Epithelial cell of esophagus (primary cell): Measurements from ENCODE around the gene MYH11.
"Not testable (repeated sequence)": the region's sequence is repeated elsewhere in the genome, so short reads cannot be mapped to it uniquely, and the experiment has no call there.

Experiments
- DNase-seq: peaks from one replicate; pipeline ENCODE4 v3.0.0; 2010; ENCODE audit warnings: low read depth
- H3K4me3 ChIP-seq: 2 replicates; pipeline ENCODE4 v1.5.1; 2011; ENCODE audit warnings: mild to moderate bottlenecking, low read length, control low read depth
- CTCF ChIP-seq: IDR thresholded peaks from 2 replicates; pipeline ENCODE4 v1.5.1; 2011; ENCODE audit warnings: low read depth, mild to moderate bottlenecking, low read length, control low read depth, inconsistent platforms; ENCODE audit not compliant: insufficient read depth; ENCODE audit errors: missing control alignments

Gene MYH11

GRCh38 chr16:15672514-15673167 is 184.2 kb downstream of the MYH11 start:
- DNase-seq: peak; percentile 99
- no peak overlapping the region for H3K4me3 ChIP-seq
- TF ChIP-seq CTCF: no peak

GRCh38 chr16:15672127-15672513 is 184.7 kb downstream of the MYH11 start:
- not testable (repeated sequence) for H3K4me3 ChIP-seq, DNase-seq

DNA sequence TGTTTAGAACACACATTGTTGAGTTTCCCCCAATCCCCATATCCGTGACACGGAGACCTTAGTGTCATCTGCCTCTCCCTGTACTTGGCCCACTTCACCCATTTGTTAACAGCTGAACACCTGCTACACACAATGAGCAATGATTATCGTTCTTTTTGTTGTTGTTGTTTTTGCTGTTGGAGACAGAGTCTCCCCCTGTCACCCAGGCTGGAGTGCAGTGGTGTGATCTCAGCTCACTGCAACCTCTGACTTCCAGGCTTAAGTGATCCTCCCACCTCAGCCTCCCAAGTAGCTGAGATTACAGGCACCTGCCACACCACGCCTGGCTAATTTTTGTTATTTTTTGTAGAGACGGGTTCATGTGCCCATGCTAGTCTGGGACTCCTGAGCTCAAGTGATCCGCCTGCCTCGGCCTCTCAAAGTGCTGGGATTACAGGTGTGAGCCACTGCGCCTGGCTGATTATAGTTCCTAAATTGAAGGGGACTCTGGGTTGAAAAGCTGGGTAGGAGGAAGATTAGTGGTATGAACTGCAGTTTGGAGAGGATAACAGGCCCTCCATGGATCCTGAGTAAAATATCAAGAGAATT is 185.2 kb downstream of the MYH11 start:
- TF ChIP-seq CTCF: no peak
- DNase-seq: no peak
- H3K4me3 ChIP-seq: no peak overlapping the region

- H3K4me3 ChIP-seq: no peak overlapping the region
- no peak for DNase-seq
- no peak for TF ChIP-seq CTCF
Observed at GRCh38 chr16:15667091-15667742, 189.6 kb downstream of the MYH11 start.

- TF ChIP-seq CTCF: no peak
- no peak for DNase-seq
- no peak overlapping the region for H3K4me3 ChIP-seq
Observed at GRCh38 chr16:15665107-15665506, 191.7 kb downstream of the MYH11 start.

DNA sequence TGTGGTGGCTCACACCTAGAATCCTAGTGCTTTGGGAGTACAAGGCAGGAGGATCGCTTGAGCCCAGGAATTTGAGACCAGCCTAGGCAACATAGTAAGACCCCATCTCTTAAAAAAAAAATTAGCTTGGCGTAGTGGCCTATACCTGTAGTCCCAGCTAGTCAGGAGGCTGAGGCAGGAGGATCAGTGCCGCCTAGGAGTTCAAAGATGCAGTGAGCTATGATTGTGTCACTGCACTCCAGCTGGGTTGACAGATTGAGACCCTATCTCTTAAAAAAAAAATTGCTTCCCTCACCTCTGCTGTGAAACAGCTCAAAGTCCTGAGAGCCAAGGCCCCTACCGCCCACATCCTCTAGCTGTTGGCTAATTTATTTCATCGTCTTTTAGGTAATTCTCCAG is 196.6 kb downstream of the MYH11 start:
- no peak for TF ChIP-seq CTCF
- no peak overlapping the region for H3K4me3 ChIP-seq

GRCh38 chr16:15658556-15658955 is 198.3 kb downstream of the MYH11 start:
- TF ChIP-seq CTCF: no peak
- no peak overlapping the region for H3K4me3 ChIP-seq
- DNase-seq: no peak

More for the DNA sequence above, 196.6 kb downstream of the MYH11 start:
- no peak for DNase-seq
